Panc1 (cell line): ENCODE measurements around the gene MEIS2.

Experiments used
- CTCF ChIP-seq: fragments of 450-650 bp; IDR thresholded peaks from 2 replicates; pipeline ENCODE4 v1.5.1; 2017; ENCODE audit warnings: mild to moderate bottlenecking
- REST ChIP-seq, 2 experiments: IDR thresholded peaks; 2 replicates each; pipeline ENCODE4 v1.6.1; 2011 to 2012; ENCODE audit warnings: low read depth in 2 of 2, control low read depth in 1 of 2, low read length in 1 of 2, mild to moderate bottlenecking in 1 of 2, moderate library complexity in 1 of 2; ENCODE audit not compliant: insufficient read depth in 1 of 2
- TCF7L2 ChIP-seq: IDR thresholded peaks from 2 replicates; pipeline ENCODE4 v1.6.1; 2011; ENCODE audit warnings: mild to moderate bottlenecking, low read depth, low read length, inconsistent platforms

GRCh38 chr15:36926427-36926825 is 173.9 kb downstream of the MEIS2 start:
- TF ChIP-seq CTCF (no peak), REST (IDR thresholded peaks at IDR 0.05; ENCODE audit: insufficient read depth in 1 of 2, low read depth in 2 of 2, low read length in 1 of 2) (no peak), TCF7L2 (no peak)
